Adrenal gland (tissue), 5 donors: ENCODE data around the gene DHX38.

Experiments
- POLR2A ChIP-seq, 2 donors: fragments of 450-650 bp; IDR thresholded peaks; one replicate each; pipeline ENCODE4 v1.6.1; 2017; ENCODE audit warnings: antibody characterized with exemption in 2 of 2, mild to moderate bottlenecking in 2 of 2, moderate library complexity in 1 of 2
- TF ChIP-seq, protein P1 (sequence below), 6 experiments: fragments of 450-650 bp in 4 of 6; fragments of 200-600 bp in 2 of 6; sonication (generic) in 1 of 6; IDR thresholded peaks; 1 replicate in 5 of 6; 2 replicates in 1 of 6; pipeline versions ENCODE4 v1.5.1 to v1.8.0; 2016 to 2021; ENCODE audit warnings: antibody characterized with exemption in 6 of 6, mild to moderate bottlenecking in 2 of 6, moderate library complexity in 1 of 6
- donor health status: DM: no; HTN: no; CAD: no.

DNA sequence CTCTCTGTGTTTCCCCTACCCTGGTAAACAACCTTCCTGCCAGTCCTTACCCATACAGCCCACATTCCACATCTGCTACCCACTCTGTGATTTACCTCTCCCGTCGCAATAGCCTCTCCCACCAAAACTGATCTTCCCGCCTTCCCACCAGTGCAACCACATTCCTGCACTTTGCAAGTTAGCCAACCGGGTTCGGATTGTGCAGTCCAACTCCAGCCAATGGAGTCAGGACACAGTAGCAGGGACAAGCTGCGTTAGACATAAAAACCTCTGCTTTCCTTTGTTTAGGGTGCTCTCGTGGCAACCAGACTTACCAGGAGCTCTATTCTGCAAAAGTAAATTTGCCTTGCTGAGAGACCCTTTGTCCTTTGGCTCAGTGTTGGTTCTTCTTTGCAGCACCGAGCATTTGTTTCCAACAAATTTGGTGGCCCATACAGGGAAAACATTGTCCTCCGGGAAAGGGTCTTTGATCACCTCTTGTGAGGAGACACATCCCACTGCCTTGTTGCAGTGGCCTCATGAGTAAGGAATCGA is 29.2 kb upstream of the DHX38 start:
- TF ChIP-seq, protein P1, sequence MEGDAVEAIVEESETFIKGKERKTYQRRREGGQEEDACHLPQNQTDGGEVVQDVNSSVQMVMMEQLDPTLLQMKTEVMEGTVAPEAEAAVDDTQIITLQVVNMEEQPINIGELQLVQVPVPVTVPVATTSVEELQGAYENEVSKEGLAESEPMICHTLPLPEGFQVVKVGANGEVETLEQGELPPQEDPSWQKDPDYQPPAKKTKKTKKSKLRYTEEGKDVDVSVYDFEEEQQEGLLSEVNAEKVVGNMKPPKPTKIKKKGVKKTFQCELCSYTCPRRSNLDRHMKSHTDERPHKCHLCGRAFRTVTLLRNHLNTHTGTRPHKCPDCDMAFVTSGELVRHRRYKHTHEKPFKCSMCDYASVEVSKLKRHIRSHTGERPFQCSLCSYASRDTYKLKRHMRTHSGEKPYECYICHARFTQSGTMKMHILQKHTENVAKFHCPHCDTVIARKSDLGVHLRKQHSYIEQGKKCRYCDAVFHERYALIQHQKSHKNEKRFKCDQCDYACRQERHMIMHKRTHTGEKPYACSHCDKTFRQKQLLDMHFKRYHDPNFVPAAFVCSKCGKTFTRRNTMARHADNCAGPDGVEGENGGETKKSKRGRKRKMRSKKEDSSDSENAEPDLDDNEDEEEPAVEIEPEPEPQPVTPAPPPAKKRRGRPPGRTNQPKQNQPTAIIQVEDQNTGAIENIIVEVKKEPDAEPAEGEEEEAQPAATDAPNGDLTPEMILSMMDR (IDR thresholded peaks at IDR 0.05): no peak
- TF ChIP-seq POLR2A (IDR thresholded peaks at IDR 0.05): no peak
